ENCODE results near the gene PDE4D. TPM values are rescaled to one million over a fixed set of nuclear protein-coding genes. Genes with fewer than 3 reads are reported as not detected.

PDE4D gene
- total RNA-seq, 1 donor from 2014 or later, result 2.3 TPM

DNA sequence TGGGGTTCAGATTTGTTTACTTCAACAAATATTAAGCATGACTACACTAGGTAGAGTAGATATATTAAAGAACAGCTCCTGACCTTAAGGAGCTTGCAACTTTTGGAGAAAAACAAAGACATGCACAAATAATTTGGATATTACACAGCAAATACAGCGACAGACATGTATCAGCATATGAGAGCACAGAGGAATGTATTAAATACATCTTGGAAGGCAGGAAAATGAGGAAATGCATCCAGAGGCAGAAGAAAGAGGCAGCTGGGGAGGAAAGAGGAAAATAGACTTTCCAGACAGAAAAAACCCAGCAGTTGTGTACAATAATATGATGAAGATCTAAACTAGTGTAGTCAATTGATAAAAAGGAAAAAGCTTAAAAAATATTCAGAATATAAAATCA, 392.2 kb downstream of the PDE4D start:
- Histone ChIP-seq H2AFZ (replicated peaks) (no peak overlapping the region), H3K4me2 (no peak overlapping the region), H3K9me3 (ENCODE audit: low read depth) (no peaks in the 10 kb centered on the region), H3K27ac (no peak overlapping the region), H3K27me3 (no peaks in the 10 kb centered on the region), H3F3A (ENCODE audit: low read depth) (no peaks in the 10 kb centered on the region), H4K20me1 (ENCODE audit: low read depth) (no peaks in the 10 kb centered on the region), H3K79me2 (ENCODE audit: low read depth) (no peaks in the 10 kb centered on the region), H3K4me3 (no peak overlapping the region), H3K9ac (no peak overlapping the region), H3K4me1 (no peaks in the 10 kb centered on the region), H3K36me3 (no peaks in the 10 kb centered on the region)
- H3K36me3 Mint-ChIP-seq, result no peaks in the 10 kb centered on the region
- no peaks in the 10 kb centered on the region for H3K27me3 Mint-ChIP-seq (ENCODE audit: insufficient read depth, low read depth)
- peaks cover 5% of the 10 kb centered on the region for H3K4me1 Mint-ChIP-seq
- H3K9me3 Mint-ChIP-seq, result peaks cover 3% of the 10 kb centered on the region
- no peak overlapping the region for H3K4me3 Mint-ChIP-seq
- DNase-seq (ENCODE audit: low spot score), result no peak
- no peak for TF ChIP-seq EZH2 (IDR thresholded peaks at IDR 0.05)
- no peak for TF ChIP-seq EZH2phosphoT487 (IDR thresholded peaks at IDR 0.05)
- TF ChIP-seq, protein P1, sequence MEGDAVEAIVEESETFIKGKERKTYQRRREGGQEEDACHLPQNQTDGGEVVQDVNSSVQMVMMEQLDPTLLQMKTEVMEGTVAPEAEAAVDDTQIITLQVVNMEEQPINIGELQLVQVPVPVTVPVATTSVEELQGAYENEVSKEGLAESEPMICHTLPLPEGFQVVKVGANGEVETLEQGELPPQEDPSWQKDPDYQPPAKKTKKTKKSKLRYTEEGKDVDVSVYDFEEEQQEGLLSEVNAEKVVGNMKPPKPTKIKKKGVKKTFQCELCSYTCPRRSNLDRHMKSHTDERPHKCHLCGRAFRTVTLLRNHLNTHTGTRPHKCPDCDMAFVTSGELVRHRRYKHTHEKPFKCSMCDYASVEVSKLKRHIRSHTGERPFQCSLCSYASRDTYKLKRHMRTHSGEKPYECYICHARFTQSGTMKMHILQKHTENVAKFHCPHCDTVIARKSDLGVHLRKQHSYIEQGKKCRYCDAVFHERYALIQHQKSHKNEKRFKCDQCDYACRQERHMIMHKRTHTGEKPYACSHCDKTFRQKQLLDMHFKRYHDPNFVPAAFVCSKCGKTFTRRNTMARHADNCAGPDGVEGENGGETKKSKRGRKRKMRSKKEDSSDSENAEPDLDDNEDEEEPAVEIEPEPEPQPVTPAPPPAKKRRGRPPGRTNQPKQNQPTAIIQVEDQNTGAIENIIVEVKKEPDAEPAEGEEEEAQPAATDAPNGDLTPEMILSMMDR (IDR thresholded peaks at IDR 0.05), result no peak
- no peak overlapping the region for H3K27ac Mint-ChIP-seq

DNA sequence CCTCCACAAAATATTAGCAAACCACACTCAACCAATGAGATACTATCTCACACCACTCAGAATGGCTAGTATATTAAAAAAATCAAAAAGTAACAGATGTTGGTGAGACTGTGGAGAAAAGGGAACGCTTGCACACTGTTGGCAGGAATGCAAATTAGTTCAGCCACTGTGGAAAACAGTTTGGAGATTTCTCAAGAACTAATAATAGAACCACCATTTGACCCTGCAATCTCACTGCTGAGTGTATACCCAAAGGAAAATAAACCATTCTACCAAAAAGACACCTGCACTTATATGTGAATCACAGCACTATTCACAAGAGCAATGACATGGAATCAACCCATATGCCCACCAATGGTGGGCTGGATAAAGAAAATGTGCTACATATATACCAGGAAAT, 393.5 kb downstream of the PDE4D start:
- Mint-ChIP-seq H3K27me3 (ENCODE audit: insufficient read depth, low read depth) (no peaks in the 10 kb centered on the region), H3K27ac (no peak overlapping the region), H3K4me1 (peaks cover 5% of the 10 kb centered on the region), H3K9me3 (peaks cover 3% of the 10 kb centered on the region), H3K36me3 (no peaks in the 10 kb centered on the region), H3K4me3 (no peak overlapping the region)
- H3K9ac ChIP-seq, result no peak overlapping the region
- TF ChIP-seq, protein P1 (IDR thresholded peaks at IDR 0.05), result no peak
- TF ChIP-seq EZH2 (IDR thresholded peaks at IDR 0.05) (no peak), EZH2phosphoT487 (IDR thresholded peaks at IDR 0.05) (no peak)
- no peak overlapping the region for H3K27ac ChIP-seq
- no peak overlapping the region for H3K4me3 ChIP-seq
- no peak overlapping the region for H3K4me2 ChIP-seq
- no peaks in the 10 kb centered on the region for H3K9me3 ChIP-seq (ENCODE audit: low read depth)
- H3K4me1 ChIP-seq, result no peaks in the 10 kb centered on the region
- no peaks in the 10 kb centered on the region for H3K27me3 ChIP-seq
- H4K20me1 ChIP-seq (ENCODE audit: low read depth), result no peaks in the 10 kb centered on the region
- DNase-seq (ENCODE audit: low spot score), result no peak
- H3K79me2 ChIP-seq (ENCODE audit: low read depth), result no peaks in the 10 kb centered on the region
- no peaks in the 10 kb centered on the region for H3K36me3 ChIP-seq
- no peaks in the 10 kb centered on the region for H3F3A ChIP-seq (ENCODE audit: low read depth)
- no peak overlapping the region for H2AFZ ChIP-seq (replicated peaks)

DNA sequence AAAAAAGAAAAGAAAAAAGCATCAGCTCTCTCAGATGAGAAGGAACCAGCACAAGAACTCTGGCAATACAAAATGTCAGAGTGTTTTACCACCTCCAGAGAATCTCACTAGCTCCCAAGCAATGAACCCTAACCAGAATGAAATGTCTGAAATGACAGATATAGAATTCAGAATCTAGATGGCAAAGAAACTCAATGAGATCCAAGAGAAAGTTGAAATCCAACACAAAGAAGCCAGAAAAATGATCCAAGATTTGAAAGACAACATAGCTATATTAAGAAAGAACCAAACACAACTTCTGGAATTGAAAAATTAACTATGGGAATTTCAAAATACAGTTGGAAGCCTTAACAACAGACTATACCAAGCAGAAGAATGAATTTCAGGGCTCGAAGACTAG, 396.3 kb downstream of the PDE4D start:
- Mint-ChIP-seq H3K27me3 (ENCODE audit: insufficient read depth, low read depth) (no peaks in the 10 kb centered on the region), H3K9me3 (peaks cover 3% of the 10 kb centered on the region), H3K4me1 (no peaks in the 10 kb centered on the region)

DNA sequence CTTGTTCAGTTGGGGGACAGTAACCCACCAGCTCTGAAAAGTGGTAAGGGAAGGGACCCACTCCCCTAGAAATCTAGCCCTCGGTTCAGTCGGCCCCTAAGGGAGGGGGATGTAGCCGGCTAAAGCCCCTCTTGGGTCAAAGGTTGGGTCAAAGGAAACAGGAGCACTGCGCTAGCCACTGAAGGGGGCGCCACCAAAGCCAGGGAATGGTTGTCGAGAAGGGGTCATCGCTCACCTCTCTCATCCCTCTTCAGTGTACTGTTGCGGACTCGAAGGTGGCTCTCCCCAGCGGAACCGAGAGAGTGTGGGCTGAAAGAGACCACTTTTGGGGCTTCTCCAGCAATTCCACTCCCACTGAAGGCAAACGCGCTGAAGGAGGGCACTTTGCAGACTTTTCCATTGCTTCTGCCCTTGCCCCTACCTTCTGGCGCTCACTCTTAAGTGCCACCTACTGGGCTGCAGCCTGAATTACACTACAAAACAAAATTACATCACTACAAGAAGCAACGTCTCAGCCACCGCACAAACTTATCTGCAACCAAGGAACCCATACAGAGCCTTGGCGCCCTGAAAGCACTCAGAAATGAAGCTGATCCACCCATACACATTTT, 396.9 kb downstream of the PDE4D start:
- no peak overlapping the region for H3K27ac Mint-ChIP-seq

More for the DNA sequence above, 396.3 kb downstream of the PDE4D start:
- Mint-ChIP-seq H3K27ac (no peak overlapping the region), H3K4me3 (no peak overlapping the region), H3K36me3 (no peaks in the 10 kb centered on the region)
- Histone ChIP-seq H3K9ac (no peak overlapping the region), H2AFZ (replicated peaks) (no peak overlapping the region), H3K4me3 (no peak overlapping the region), H3K27me3 (no peaks in the 10 kb centered on the region), H3K79me2 (ENCODE audit: low read depth) (no peaks in the 10 kb centered on the region), H4K20me1 (ENCODE audit: low read depth) (no peaks in the 10 kb centered on the region), H3K4me1 (no peaks in the 10 kb centered on the region), H3K4me2 (no peak overlapping the region), H3F3A (ENCODE audit: low read depth) (no peaks in the 10 kb centered on the region), H3K9me3 (ENCODE audit: low read depth) (no peaks in the 10 kb centered on the region), H3K27ac (no peak overlapping the region), H3K36me3 (no peaks in the 10 kb centered on the region)
- DNase-seq (ENCODE audit: low spot score), result no peak
- TF ChIP-seq EZH2 (IDR thresholded peaks at IDR 0.05), result no peak

More for the DNA sequence above, 396.9 kb downstream of the PDE4D start:
- H3K4me1 Mint-ChIP-seq, result no peaks in the 10 kb centered on the region
- H3K36me3 Mint-ChIP-seq, result no peaks in the 10 kb centered on the region
- H3K27me3 Mint-ChIP-seq (ENCODE audit: insufficient read depth, low read depth), result no peaks in the 10 kb centered on the region
- no peak overlapping the region for H3K4me3 Mint-ChIP-seq
- peak; percentile 9 for DNase-seq (ENCODE audit: low spot score)
- Histone ChIP-seq H4K20me1 (ENCODE audit: low read depth) (no peaks in the 10 kb centered on the region), H3K27me3 (no peaks in the 10 kb centered on the region), H3F3A (ENCODE audit: low read depth) (no peaks in the 10 kb centered on the region), H3K79me2 (ENCODE audit: low read depth) (no peaks in the 10 kb centered on the region), H3K4me3 (no peak overlapping the region), H2AFZ (replicated peaks) (no peak overlapping the region), H3K27ac (no peak overlapping the region), H3K36me3 (no peaks in the 10 kb centered on the region), H3K9ac (no peak overlapping the region), H3K4me2 (no peak overlapping the region), H3K4me1 (no peaks in the 10 kb centered on the region), H3K9me3 (ENCODE audit: low read depth) (no peaks in the 10 kb centered on the region)
- TF ChIP-seq EZH2phosphoT487 (IDR thresholded peaks at IDR 0.05), result no peak
- TF ChIP-seq, protein P1 (IDR thresholded peaks at IDR 0.05), result peak; percentile 49
- peaks cover 3% of the 10 kb centered on the region for H3K9me3 Mint-ChIP-seq

Measured in neural progenitor cell (in vitro differentiated cells).